HepG2 (cell line): Measurements from ENCODE around the gene C16orf89. TPM values are rescaled to one million over a fixed set of nuclear protein-coding genes. Genes with fewer than 3 reads are reported as not detected.

Experiments
- AGO1 ChIP-seq: fragments of 200-400 bp; formaldehyde crosslinking; IDR thresholded peaks from 2 replicates; pipeline ENCODE4 v1.6.1; 2017; ENCODE audit warnings: mild to moderate bottlenecking, low read depth, low read length, moderate library complexity; ENCODE audit not compliant: poor library complexity, severe bottlenecking
- BCL6 ChIP-seq: IDR thresholded peaks from 2 replicates; pipeline ENCODE4 v1.6.1; 2016; ENCODE audit warnings: missing genetic modification reagents, missing compliant biosample characterization
- CHD4 ChIP-seq: fragments of 200-600 bp; sonication (generic); IDR thresholded peaks from 2 replicates; pipeline ENCODE4 v1.7.0; 2017; ENCODE audit warnings: mild to moderate bottlenecking, low read length, borderline replicate concordance
- DNMT3B ChIP-seq: conservative IDR thresholded peaks from 2 replicates; pipeline ENCODE4 v1.6.1; 2016; ENCODE audit warnings: missing biosample characterization, control low read depth
- HHEX ChIP-seq: IDR thresholded peaks from 2 replicates; pipeline ENCODE4 v1.6.1; 2016; ENCODE audit warnings: control low read depth
- HMGA1 ChIP-seq: sonication (generic); formaldehyde crosslinking; conservative IDR thresholded peaks from 2 replicates; pipeline ENCODE4 v1.4.0; 2020; ENCODE audit warnings: missing genetic modification reagents
- JARID2 ChIP-seq: sonication (generic); formaldehyde crosslinking; IDR thresholded peaks from 2 replicates; pipeline ENCODE4 v1.8.1; 2023; ENCODE audit warnings: missing genetic modification reagents, inconsistent platforms; ENCODE audit not compliant: insufficient replicate concordance
- KDM2A ChIP-seq: sonication (generic); formaldehyde crosslinking; IDR thresholded peaks from 2 replicates; pipeline ENCODE4 v1.4.0; 2020; ENCODE audit warnings: low read depth, missing genetic modification reagents, borderline replicate concordance
- MEIS2 ChIP-seq: sonication (generic); formaldehyde crosslinking; IDR thresholded peaks from 2 replicates; pipeline ENCODE4 v1.9.0; 2021; ENCODE audit warnings: mild to moderate bottlenecking, missing genetic modification reagents
- MTF2 ChIP-seq: sonication (generic); formaldehyde crosslinking; IDR thresholded peaks from 2 replicates; pipeline ENCODE4 v1.5.0; 2020; ENCODE audit warnings: missing genetic modification reagents, borderline replicate concordance
- RXRB ChIP-seq: IDR thresholded peaks from 2 replicates; pipeline ENCODE4 v1.6.1; 2016; ENCODE audit warnings: borderline replicate concordance, missing genetic modification reagents, missing compliant biosample characterization
- SMC3 ChIP-seq: IDR thresholded peaks from 2 replicates; pipeline ENCODE4 v1.6.1; 2011; ENCODE audit warnings: low read length, improper control_type of control experiment
- TBX2 ChIP-seq: sonication (generic); formaldehyde crosslinking; IDR thresholded peaks from 2 replicates; pipeline ENCODE4 v1.5.0; 2020; ENCODE audit warnings: missing genetic modification reagents, mild to moderate bottlenecking, borderline replicate concordance
- ZNF10 ChIP-seq: sonication (generic); formaldehyde crosslinking; IDR thresholded peaks from 2 replicates; pipeline ENCODE4 v1.4.0; 2020; ENCODE audit warnings: mild to moderate bottlenecking, low read depth, missing genetic modification reagents, borderline replicate concordance
- ZNF232 ChIP-seq: sonication (generic); formaldehyde crosslinking; IDR thresholded peaks from 2 replicates; pipeline ENCODE4 v1.4.0; 2020; ENCODE audit warnings: missing genetic modification reagents, borderline replicate concordance
- ZNF251 ChIP-seq: sonication (generic); formaldehyde crosslinking; IDR thresholded peaks from 2 replicates; pipeline ENCODE4 v1.9.0; 2021; ENCODE audit warnings: mild to moderate bottlenecking, missing genetic modification reagents
- ZNF383 ChIP-seq: sonication (generic); formaldehyde crosslinking; IDR thresholded peaks from 2 replicates; pipeline ENCODE4 v1.4.0; 2020; ENCODE audit warnings: missing genetic modification reagents, mild to moderate bottlenecking, borderline replicate concordance
- ZNF605 ChIP-seq: sonication (generic); formaldehyde crosslinking; IDR thresholded peaks from 2 replicates; pipeline ENCODE4 v1.8.0; 2022; ENCODE audit warnings: mild to moderate bottlenecking, missing genetic modification reagents
- ZNF670 ChIP-seq: sonication (generic); formaldehyde crosslinking; IDR thresholded peaks from 2 replicates; pipeline ENCODE4 v1.8.0; 2022; ENCODE audit warnings: mild to moderate bottlenecking, missing genetic modification reagents, borderline replicate concordance
- polyA plus RNA-seq, 8 experiments: library from polyadenylated mRNA; depleted of rRNA in 3 of 8; stranded (reverse) in 7 of 8; unstranded in 1 of 8; fragments of >200 nt; fragmentation: Illumina TruSeq in 4 of 8; extraction: Trizol in 4 of 8; gene quantifications; 2 replicates each; pipeline versions ENCODE4 v1.2.1 to v1.2.3, GENCODE V29; 2011 to 2016; ENCODE audit warnings: low read depth in 4 of 8, missing spikeins in 1 of 8, mixed read lengths in 1 of 8; ENCODE audit not compliant: insufficient read depth in 1 of 8
- total RNA-seq, 5 experiments: library from RNA; depleted of rRNA; stranded (reverse); fragments of >200 nt; fragmentation: Illumina TruSeq; extraction: Trizol; gene quantifications; 2 replicates each; pipeline ENCODE4 v1.2.3, GENCODE V29; 2016; ENCODE audit warnings: low read depth in 1 of 5
- TF ChIP-seq, protein P1 (sequence below): sonication (generic); formaldehyde crosslinking; IDR thresholded peaks from 2 replicates; pipeline ENCODE4 v1.4.0; 2020; ENCODE audit warnings: missing genetic modification reagents

The C16orf89 gene
- total and polyA plus RNA-seq, 2 of the 13 experiments (the other 11 are each of a cell fraction or from before 2014, with no cell fraction given), result 1.9 to 3.4 TPM

DNA sequence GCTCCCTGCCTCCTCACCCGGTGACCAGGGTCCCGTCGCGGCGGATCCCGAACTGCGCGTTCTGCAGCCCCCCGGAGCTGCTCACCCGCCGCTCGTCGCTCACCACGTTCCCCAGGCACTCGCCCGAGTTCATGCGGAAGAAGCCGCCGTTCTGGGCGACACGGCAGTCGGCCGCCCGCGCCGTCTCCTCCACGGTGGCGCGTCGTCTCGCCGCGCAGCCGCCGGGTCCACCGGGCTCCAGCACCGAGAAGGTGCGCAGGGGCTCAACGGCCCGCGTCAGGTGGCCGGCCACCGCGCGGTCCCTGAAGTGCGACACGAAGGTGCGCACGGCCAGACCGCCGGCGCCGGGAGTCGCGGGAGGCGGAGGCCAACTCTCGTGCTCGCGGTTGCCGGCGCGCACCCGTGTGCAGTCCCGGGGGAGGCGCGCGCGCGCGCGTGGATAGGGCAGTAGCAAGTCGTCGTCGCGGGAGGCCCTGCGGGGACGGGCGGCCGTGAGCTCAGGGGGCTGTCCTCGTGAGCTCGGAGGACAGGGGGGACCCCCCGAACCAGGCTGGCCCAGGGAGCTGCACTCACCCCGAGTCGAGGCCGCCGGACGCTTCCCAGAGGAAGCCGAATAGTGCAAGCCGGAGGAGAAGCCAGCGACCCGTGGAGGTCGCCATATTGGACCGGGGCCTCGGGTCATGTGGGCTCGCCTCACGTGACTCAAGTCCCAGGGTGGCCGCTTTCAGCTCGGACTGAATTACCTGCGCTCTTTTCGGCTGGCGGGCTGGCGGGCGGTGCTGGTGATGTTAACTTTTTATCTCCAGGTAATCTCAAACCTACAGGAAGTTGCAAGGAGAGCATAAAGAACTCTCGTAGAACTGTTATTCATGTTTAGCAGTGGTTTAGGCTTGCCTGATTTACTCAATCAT, 32.2 kb downstream of the C16orf89 start, which contains the start of gene NAGPA (continued):
- TF ChIP-seq SMC3 (no peak), ZNF383 (CRISPR knock-in tag) (no peak), DNMT3B (peak; percentile 29; the same call in 1 of the 2 replicates), JARID2 (CRISPR knock-in tag) (no peak), CHD4 (no peak), BCL6 (CRISPR knock-in tag) (peak; percentile 81), MEIS2 (peak; percentile 92), ZNF251 (CRISPR knock-in tag) (no peak), HMGA1 (CRISPR knock-in tag) (no peak), ZNF605 (CRISPR knock-in tag) (peak; percentile 95), TBX2 (CRISPR knock-in tag) (peak; percentile 71; the same call in 1 of the 2 replicates), HHEX (CRISPR knock-in tag) (no peak; the same call in 1 of the 2 replicates), KDM2A (CRISPR knock-in tag) (peak; percentile 99), ZNF10 (CRISPR knock-in tag) (no peak), ZNF232 (CRISPR knock-in tag) (peak; percentile 90; the same call in 1 of the 2 replicates), ZNF670 (CRISPR knock-in tag) (peak; percentile 22; the same call in 1 of the 2 replicates), AGO1 (peak; percentile 87), RXRB (CRISPR knock-in tag) (peak; percentile 79), MTF2 (CRISPR knock-in tag) (peak; percentile 59; the same call in 1 of the 2 replicates)
- TF ChIP-seq, protein P1, sequence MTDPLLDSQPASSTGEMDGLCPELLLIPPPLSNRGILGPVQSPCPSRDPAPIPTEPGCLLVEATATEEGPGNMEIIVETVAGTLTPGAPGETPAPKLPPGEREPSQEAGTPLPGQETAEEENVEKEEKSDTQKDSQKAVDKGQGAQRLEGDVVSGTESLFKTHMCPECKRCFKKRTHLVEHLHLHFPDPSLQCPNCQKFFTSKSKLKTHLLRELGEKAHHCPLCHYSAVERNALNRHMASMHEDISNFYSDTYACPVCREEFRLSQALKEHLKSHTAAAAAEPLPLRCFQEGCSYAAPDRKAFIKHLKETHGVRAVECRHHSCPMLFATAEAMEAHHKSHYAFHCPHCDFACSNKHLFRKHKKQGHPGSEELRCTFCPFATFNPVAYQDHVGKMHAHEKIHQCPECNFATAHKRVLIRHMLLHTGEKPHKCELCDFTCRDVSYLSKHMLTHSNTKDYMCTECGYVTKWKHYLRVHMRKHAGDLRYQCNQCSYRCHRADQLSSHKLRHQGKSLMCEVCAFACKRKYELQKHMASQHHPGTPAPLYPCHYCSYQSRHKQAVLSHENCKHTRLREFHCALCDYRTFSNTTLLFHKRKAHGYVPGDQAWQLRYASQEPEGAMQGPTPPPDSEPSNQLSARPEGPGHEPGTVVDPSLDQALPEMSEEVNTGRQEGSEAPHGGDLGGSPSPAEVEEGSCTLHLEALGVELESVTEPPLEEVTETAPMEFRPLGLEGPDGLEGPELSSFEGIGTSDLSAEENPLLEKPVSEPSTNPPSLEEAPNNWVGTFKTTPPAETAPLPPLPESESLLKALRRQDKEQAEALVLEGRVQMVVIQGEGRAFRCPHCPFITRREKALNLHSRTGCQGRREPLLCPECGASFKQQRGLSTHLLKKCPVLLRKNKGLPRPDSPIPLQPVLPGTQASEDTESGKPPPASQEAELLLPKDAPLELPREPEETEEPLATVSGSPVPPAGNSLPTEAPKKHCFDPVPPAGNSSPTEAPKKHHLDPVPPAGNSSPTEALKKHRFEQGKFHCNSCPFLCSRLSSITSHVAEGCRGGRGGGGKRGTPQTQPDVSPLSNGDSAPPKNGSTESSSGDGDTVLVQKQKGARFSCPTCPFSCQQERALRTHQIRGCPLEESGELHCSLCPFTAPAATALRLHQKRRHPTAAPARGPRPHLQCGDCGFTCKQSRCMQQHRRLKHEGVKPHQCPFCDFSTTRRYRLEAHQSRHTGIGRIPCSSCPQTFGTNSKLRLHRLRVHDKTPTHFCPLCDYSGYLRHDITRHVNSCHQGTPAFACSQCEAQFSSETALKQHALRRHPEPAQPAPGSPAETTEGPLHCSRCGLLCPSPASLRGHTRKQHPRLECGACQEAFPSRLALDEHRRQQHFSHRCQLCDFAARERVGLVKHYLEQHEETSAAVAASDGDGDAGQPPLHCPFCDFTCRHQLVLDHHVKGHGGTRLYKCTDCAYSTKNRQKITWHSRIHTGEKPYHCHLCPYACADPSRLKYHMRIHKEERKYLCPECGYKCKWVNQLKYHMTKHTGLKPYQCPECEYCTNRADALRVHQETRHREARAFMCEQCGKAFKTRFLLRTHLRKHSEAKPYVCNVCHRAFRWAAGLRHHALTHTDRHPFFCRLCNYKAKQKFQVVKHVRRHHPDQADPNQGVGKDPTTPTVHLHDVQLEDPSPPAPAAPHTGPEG (CRISPR knock-in tag), result peak; percentile 94
